Activated naive CD8-positive, alpha-beta T cell treated with anti-CD3 and anti-CD28 coated beads, Interleukin-2, amount 10 ng/mL, durations not matched to agents 7 days and 5 days (primary cell): ENCODE data around the gene AGXT2. TPM values are rescaled to one million over a fixed set of nuclear protein-coding genes. Genes with fewer than 3 reads are reported as not detected.

Experiments
- ATAC-seq: fragments of 150-1000 bp; cut with Tn5 transposase; one replicate; pipeline ENCODE4 v1.10.0; 2021; ENCODE audit warnings: low read depth, moderate library complexity
- POLR2A ChIA-PET: fragments of 350-600 bp; sonication (Branson Sonifier 250); formaldehyde crosslinking; loops from one replicate; lab custom pipeline; 2021; ENCODE audit warnings: antibody characterized with exemption; lab: Charles Lee
- DNase-seq: peaks from one replicate; pipeline ENCODE4 v3.0.0; 2021
- H3K27ac Mint-ChIP-seq: one replicate; pipeline ENCODE4 v1.8.0; 2022; ENCODE audit warnings: mild to moderate bottlenecking, mixed read lengths
- H3K27me3 Mint-ChIP-seq: one replicate; pipeline ENCODE4 v1.8.0; 2022; ENCODE audit warnings: mild to moderate bottlenecking, moderate library complexity, mixed read lengths
- H3K36me3 Mint-ChIP-seq: one replicate; pipeline ENCODE4 v1.8.0; 2021; ENCODE audit warnings: mild to moderate bottlenecking, mixed read lengths
- H3K4me1 Mint-ChIP-seq: one replicate; pipeline ENCODE4 v1.8.0; 2021; ENCODE audit warnings: mixed read lengths
- H3K4me3 Mint-ChIP-seq: one replicate; pipeline ENCODE4 v1.8.0; 2022; ENCODE audit warnings: mild to moderate bottlenecking, moderate library complexity, mixed read lengths
- H3K9me3 Mint-ChIP-seq: one replicate; pipeline ENCODE4 v1.8.0; 2021; ENCODE audit warnings: mixed read lengths
- total RNA-seq, 2 experiments: library from RNA; stranded (reverse); gene quantifications; one replicate each; pipeline ENCODE4 v1.2.3, GENCODE V29; 2021

AGXT2 gene, protein sequence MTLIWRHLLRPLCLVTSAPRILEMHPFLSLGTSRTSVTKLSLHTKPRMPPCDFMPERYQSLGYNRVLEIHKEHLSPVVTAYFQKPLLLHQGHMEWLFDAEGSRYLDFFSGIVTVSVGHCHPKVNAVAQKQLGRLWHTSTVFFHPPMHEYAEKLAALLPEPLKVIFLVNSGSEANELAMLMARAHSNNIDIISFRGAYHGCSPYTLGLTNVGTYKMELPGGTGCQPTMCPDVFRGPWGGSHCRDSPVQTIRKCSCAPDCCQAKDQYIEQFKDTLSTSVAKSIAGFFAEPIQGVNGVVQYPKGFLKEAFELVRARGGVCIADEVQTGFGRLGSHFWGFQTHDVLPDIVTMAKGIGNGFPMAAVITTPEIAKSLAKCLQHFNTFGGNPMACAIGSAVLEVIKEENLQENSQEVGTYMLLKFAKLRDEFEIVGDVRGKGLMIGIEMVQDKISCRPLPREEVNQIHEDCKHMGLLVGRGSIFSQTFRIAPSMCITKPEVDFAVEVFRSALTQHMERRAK
- not detected for total RNA-seq

DNA sequence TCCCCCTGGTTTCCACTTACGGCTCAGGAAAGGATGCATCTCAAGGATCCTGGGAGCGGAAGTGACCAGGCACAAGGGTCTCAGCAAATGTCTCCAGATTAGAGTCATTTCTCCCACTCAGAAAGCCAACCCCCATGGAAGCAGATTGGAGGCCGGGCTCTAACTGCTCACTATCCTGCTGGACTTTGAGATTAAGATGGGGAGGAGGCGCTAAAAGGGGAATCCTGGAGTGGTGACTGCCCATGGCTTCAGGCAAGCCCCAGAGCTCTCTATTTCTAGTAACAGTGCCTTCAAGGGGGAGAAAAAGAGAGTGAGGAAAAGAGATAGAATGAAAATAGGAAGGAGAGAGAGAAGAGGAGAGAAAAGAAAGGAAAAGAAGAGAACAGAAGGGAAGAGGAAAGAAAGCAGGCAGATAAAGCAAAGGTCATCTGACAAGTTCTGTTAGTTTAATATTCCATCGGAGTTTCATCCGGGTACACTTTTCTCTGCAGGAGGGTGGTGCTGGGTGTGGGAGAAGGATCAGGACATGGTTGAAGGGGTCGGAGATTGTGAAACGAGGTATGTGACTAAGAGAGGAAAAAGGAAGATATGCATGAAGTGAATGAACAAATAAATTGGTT is at the start of gene AGXT2:
Gene AGXT2, minus strand, starts transcription at position 165 of the 620 bp plus-strand sequence. Its CDS starts 57 bp downstream, at position 108.
- H3K4me1 Mint-ChIP-seq, result no peaks in the 10 kb centered on the region
- no peak for ATAC-seq
- no peaks in the 10 kb centered on the region for H3K36me3 Mint-ChIP-seq
- no peak within 1 kb of the TSS for H3K4me3 Mint-ChIP-seq
- no peak for DNase-seq
- peaks cover 3% of the 10 kb centered on the region for H3K27me3 Mint-ChIP-seq
- H3K27ac Mint-ChIP-seq, result no peak within 1 kb of the TSS
- H3K9me3 Mint-ChIP-seq, result no peaks in the 10 kb centered on the region
- POLR2A ChIA-PET, result no interaction called here

DNA sequence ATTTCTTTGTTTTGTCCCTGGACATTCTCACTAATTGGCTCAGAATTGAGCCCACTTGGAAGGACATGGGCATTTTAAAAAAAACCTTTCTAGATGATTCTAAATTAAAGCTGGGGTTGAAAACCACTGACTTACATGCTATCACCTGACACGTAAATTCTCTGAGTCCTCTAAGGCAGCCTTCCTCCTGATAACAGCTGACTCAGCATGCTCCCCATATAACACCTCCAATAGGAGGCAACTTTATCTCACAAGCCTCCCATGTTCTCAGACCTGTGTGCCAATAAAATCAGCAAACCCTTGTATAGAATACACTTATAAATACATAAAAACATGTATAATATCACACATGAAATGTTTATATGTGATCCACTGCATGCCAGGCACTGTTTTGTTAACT is 49.2 kb upstream of the AGXT2 start:
- Mint-ChIP-seq H3K36me3 (no peaks in the 10 kb centered on the region), H3K4me3 (no peak overlapping the region), H3K9me3 (no peaks in the 10 kb centered on the region), H3K27me3 (no peaks in the 10 kb centered on the region), H3K27ac (no peak overlapping the region), H3K4me1 (peaks cover 1% of the 10 kb centered on the region)
- POLR2A ChIA-PET, result no interaction called here
- ATAC-seq (no peak), DNase-seq (no peak)

DNA sequence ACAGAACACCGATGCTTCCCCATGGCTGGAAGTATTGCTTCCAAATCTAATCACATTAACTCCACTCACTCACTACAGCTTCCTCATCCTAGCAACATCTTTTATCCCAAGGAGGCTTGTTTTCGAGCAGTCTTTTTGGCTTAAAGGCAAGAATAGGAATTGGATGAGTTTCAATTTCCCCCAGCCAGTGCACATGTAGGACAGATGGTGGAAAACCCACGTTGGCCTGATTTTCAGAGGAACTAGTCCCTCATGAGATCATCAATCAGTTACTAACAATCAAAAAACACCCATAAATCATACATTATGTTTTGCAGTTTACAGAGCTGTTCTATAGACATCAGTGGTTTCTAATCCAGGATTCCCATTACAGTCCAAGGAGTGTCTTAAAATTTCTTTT is 48.5 kb upstream of the AGXT2 start:
- no peak for ATAC-seq
- DNase-seq, result no peak
- peaks cover 1% of the 10 kb centered on the region for H3K4me1 Mint-ChIP-seq
- no peak overlapping the region for H3K4me3 Mint-ChIP-seq
- H3K9me3 Mint-ChIP-seq, result no peaks in the 10 kb centered on the region
- H3K27me3 Mint-ChIP-seq, result no peaks in the 10 kb centered on the region
- no peaks in the 10 kb centered on the region for H3K36me3 Mint-ChIP-seq
- POLR2A ChIA-PET, result no interaction called here
- H3K27ac Mint-ChIP-seq, result no peak overlapping the region

DNA sequence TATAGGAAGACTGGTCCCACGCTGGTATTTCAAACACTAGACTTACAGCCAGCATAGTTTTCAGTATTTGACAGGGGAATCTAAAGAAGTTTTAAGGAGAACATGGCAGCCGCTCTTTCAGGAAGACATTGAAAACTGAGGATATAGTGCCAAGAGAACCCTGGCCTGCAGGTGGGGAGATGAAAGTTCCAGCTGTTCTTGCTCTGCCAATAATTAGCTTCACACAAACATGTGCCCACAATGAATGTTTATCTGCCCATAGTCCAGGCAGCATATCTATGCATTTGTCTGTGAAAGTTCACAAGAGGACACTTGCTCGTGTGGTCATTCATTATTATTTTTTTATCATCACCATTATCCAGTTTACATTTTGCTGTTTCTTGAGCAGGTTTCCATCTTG is 47.6 kb upstream of the AGXT2 start:
- Mint-ChIP-seq H3K27ac (no peak overlapping the region), H3K36me3 (no peaks in the 10 kb centered on the region), H3K9me3 (no peaks in the 10 kb centered on the region), H3K4me3 (no peak overlapping the region), H3K4me1 (peaks cover 1% of the 10 kb centered on the region), H3K27me3 (no peaks in the 10 kb centered on the region)
- ATAC-seq (no peak), DNase-seq (no peak)
- POLR2A ChIA-PET, result no interaction called here

DNA sequence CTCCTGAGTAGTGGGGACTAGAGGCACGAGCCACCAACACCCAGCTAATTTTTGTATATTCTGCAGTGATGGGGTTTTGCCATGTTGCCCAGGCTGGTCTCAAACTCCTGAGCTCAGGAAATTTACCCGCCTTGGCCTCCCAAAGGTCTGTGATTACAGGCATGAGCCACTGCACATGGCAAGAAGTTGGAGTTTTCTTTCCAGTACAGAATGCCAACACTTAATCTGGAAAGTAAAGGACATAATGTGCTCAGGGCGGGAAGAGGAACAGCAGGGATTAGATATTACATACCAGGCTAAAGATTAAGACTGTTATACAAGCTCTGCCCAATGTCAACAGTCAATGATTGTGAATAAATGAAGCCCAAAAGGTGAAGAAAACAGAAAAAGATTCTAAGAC is 47.2 kb upstream of the AGXT2 start:
- no peaks in the 10 kb centered on the region for H3K9me3 Mint-ChIP-seq
- ATAC-seq, result no peak
- no peak overlapping the region for H3K27ac Mint-ChIP-seq

DNA sequence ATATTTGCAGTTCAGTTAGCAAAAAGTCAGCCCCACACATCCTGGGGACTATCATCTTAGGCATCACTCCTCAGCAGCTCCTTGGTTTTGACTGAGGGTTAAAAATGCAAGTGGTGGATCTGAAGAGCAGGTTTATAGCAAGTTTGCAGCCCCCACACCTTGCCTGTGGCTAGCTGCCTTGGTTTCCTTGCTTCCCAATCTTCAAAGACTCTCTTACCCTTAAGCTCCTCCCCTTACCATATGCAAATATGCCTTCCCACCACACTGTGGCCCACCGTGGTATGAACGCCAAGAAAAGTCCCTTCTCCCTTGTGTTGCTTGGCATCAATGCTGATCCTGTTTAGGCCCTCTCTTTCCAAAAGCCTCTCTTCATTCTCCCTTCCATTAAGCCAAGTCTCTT is 45.0 kb upstream of the AGXT2 start:
- no peaks in the 10 kb centered on the region for H3K27me3 Mint-ChIP-seq
- no peak overlapping the region for H3K27ac Mint-ChIP-seq
- POLR2A ChIA-PET, result no interaction called here
- H3K4me3 Mint-ChIP-seq, result no peak overlapping the region
- ATAC-seq (no peak), DNase-seq (no peak)
- no peaks in the 10 kb centered on the region for H3K9me3 Mint-ChIP-seq
- H3K4me1 Mint-ChIP-seq, result peaks cover 1% of the 10 kb centered on the region
- no peaks in the 10 kb centered on the region for H3K36me3 Mint-ChIP-seq

More for the DNA sequence above, 47.2 kb upstream of the AGXT2 start:
- H3K4me1 Mint-ChIP-seq, result peaks cover 1% of the 10 kb centered on the region
- H3K36me3 Mint-ChIP-seq, result no peaks in the 10 kb centered on the region
- POLR2A ChIA-PET, result no interaction called here
- no peak for DNase-seq
- H3K27me3 Mint-ChIP-seq, result no peaks in the 10 kb centered on the region
- no peak overlapping the region for H3K4me3 Mint-ChIP-seq

DNA sequence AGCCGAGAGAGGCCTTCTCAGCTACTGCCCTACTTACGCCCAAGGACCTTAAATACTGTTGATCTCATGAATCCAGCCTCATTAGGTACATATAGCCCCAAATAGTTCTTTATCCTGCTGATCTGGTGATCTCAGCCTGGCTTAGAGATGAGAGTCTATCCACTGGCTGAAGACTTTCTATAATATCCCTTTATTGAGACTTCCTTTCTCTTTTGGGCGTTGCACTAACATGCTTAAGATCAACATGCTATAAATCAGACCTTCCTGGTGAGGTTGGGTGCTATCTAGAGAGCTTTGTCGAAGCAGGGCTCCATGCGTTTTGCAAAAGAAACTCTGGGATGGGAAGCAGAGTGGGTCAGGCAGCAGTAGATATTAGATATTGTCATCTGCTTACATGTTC is 44.0 kb upstream of the AGXT2 start:
- ATAC-seq (no peak), DNase-seq (no peak)
- H3K4me1 Mint-ChIP-seq, result peaks cover 1% of the 10 kb centered on the region
- POLR2A ChIA-PET, result no interaction called here
- peaks cover 2% of the 10 kb centered on the region for H3K27me3 Mint-ChIP-seq
- no peak overlapping the region for H3K27ac Mint-ChIP-seq
- no peak overlapping the region for H3K4me3 Mint-ChIP-seq
- no peaks in the 10 kb centered on the region for H3K9me3 Mint-ChIP-seq
- H3K36me3 Mint-ChIP-seq, result no peaks in the 10 kb centered on the region

DNA sequence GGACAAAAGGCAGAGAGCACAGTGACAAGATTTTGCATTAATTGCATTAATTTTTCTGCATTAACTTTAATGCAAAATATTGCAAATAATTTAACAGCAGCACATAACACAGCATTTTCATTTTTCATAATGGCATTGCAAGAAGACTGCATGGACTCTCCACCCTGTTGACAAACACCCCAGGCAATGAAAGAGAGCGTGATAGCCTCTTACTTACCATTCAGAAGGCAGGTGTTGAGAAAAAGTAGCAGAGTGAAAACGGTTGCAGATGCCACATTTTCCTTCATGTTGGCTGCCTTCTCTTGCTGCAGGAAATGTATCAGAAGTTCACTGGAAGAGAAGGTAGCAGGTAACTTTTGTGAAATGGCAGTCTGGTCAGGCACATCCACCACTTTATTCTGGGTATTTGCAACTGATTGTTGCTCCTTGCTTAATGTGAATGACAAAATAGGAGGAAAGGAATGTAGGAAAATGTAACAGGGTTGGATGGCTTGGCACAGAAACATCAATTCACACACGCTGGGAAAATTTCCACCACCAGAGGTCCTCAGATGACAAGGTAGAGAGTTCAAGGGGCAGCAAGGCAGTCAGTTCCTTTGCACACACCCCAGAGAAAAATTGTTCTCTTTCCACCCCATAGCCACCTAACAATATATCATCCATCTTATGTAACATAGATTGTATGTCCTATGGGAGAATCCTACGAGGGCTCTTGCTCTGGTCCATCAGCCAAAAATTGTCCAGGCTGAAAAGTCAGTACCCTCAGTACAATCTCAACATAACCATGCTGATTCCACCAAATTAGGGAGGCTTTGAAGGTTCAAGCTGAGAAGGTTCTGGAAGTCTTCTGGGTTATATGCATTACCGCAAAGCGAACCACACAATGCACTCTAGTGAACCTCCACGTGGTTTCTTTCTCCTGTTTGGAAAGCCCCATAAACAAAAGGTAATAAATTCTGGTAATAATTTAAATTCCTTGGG is 41.9 kb upstream of the AGXT2 start:
- Mint-ChIP-seq H3K36me3 (no peaks in the 10 kb centered on the region), H3K27ac (no peak overlapping the region), H3K27me3 (peaks cover 7% of the 10 kb centered on the region), H3K4me3 (no peak overlapping the region), H3K4me1 (peaks cover 1% of the 10 kb centered on the region), H3K9me3 (no peaks in the 10 kb centered on the region)
- no peak for ATAC-seq
- POLR2A ChIA-PET, result no interaction called here
- DNase-seq, result no peak

DNA sequence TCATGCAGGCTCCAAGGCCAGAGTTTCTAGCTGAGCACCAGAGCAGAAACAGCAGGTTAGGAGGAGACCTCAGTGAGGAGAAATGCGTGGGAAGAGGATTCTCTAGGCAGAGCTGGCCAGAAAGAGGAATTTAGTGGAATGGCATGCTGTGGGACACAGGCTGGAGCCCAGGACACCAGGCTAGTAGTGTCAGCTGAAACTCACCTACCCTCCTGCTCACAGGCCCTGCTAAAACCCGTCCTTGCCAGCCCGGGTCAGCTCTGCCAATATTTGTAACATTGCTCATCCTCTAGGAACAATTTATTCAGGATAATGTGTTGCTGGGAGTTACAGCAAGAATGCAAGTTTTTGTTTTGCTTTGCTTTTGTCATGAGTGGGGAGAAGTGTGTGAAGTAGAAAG is 40.2 kb upstream of the AGXT2 start:
- Mint-ChIP-seq H3K27me3 (peaks cover 12% of the 10 kb centered on the region), H3K9me3 (no peaks in the 10 kb centered on the region), H3K27ac (no peak overlapping the region), H3K4me1 (peaks cover 1% of the 10 kb centered on the region), H3K4me3 (no peak overlapping the region), H3K36me3 (no peaks in the 10 kb centered on the region)
- POLR2A ChIA-PET, result no interaction called here
- ATAC-seq (no peak), DNase-seq (no peak)

DNA sequence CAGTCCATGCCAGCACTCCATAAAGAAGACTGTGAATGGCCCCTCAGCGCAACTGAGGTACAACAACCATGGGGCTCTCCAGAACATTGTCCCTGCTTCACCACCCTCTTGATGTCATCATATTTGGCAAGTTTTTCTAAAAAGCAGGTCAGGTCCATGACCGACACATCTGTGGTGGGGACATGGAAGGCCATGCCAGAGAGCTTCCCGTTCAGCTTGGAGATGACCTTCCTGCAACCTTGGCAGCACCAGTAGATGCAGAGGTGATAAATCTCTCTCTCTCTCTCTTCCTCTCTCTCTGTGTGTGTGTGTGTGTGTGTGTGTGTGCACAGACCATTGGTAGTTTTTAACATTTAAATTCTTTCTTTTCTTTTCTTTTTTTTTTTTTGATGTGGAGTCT is 35.4 kb upstream of the AGXT2 start:
- no peak for DNase-seq
- POLR2A ChIA-PET, result no interaction called here
- Mint-ChIP-seq H3K27me3 (peaks cover 12% of the 10 kb centered on the region), H3K27ac (no peak overlapping the region), H3K9me3 (no peaks in the 10 kb centered on the region), H3K4me3 (no peak overlapping the region), H3K4me1 (no peaks in the 10 kb centered on the region), H3K36me3 (no peaks in the 10 kb centered on the region)
- ATAC-seq, result no peak

DNA sequence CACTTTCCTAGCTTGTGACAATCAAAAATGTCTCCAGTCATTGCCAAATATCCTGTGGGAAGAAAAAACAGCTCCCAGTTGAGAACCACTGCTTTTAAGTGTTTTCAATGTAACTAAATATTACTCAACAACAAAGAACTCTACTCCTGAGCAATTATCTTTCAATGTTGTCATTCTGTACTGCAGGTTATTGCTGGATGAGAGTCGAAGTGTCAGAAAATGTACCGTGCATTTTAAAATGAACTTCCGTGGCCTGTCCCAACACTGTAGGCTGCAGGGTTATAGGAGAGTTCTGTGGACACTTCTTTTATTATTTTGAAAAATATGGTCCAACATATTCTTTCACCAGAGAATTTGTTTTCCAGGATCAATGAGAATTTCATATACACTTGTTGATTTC is 34.8 kb upstream of the AGXT2 start:
- DNase-seq (no peak), ATAC-seq (no peak)
- POLR2A ChIA-PET, result no interaction called here
- Mint-ChIP-seq H3K4me3 (no peak overlapping the region), H3K9me3 (no peaks in the 10 kb centered on the region), H3K27ac (no peak overlapping the region), H3K36me3 (no peaks in the 10 kb centered on the region), H3K27me3 (peaks cover 12% of the 10 kb centered on the region), H3K4me1 (no peaks in the 10 kb centered on the region)

DNA sequence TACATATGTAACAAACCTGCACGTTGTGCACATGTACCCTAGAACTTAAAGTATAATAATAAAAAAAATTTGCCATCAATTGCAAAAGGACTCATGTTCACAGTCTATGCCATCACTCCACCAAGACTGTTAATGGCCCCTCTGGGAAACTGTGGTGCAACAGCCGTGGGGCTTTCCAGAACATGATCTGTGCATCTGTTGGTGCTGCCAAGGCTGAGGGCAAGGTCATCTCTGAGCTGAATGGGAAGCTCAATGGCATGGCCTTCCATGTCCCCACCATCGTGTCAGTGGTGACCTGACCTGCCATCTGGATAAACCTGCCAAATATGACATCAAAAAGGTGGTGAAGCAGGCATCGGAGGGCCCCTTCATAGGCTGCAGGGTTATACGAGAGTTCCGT is 33.4 kb upstream of the AGXT2 start:
- Mint-ChIP-seq H3K27me3 (peaks cover 5% of the 10 kb centered on the region), H3K4me1 (no peaks in the 10 kb centered on the region), H3K4me3 (no peak overlapping the region), H3K27ac (no peak overlapping the region), H3K9me3 (no peaks in the 10 kb centered on the region), H3K36me3 (no peaks in the 10 kb centered on the region)
- POLR2A ChIA-PET, result no interaction called here
- ATAC-seq (no peak), DNase-seq (no peak)

DNA sequence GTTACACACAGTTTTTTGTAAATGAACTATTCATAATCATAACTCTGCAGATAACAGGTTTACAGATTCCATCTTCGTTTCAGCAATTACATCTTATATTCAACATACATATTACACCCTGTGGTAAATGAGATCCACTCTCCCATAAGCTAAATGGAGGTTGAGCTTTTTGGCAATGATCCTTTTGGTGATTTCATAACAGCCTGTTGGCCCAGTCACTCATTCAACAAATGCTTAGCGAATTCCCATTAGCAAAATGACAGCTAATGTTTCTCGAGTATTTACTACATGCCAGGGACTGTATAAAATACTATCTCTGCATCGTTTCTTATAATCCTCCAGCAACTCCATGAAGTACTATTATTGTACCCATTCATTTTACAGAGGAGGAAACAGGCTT is 25.4 kb upstream of the AGXT2 start:
- H3K4me3 Mint-ChIP-seq, result no peak overlapping the region
- ATAC-seq (no peak), DNase-seq (no peak)
- peaks cover 2% of the 10 kb centered on the region for H3K9me3 Mint-ChIP-seq
- no peaks in the 10 kb centered on the region for H3K4me1 Mint-ChIP-seq
- no peaks in the 10 kb centered on the region for H3K27me3 Mint-ChIP-seq
- no peak overlapping the region for H3K27ac Mint-ChIP-seq
- H3K36me3 Mint-ChIP-seq, result no peaks in the 10 kb centered on the region
- POLR2A ChIA-PET, result no interaction called here
